PC-3 (cell line): Measurements from ENCODE around the gene LRRC8E. TPM values are rescaled to one million over a fixed set of nuclear protein-coding genes. Genes with fewer than 3 reads are reported as not detected.

ENCODE experiments used
- ATAC-seq: fragments of 200-7000 bp; cut with Tn5 transposase; 2 replicates; pipeline ENCODE4 v1.9.1; 2020; ENCODE audit warnings: mild to moderate bottlenecking, moderate library complexity
- BruUV-seq: library from RNA; stranded (reverse); fragments of 400-500 nt; replicated peaks from 2 replicates; lab custom pipeline; 2021; lab: Mats Ljungman, UMichigan
- CTCF ChIA-PET: fragments of 300-600 bp; sonication (Branson Sonifier 250); formaldehyde crosslinking; loops from one replicate; lab custom pipeline; 2022; ENCODE audit warnings: antibody characterized with exemption; lab: Charles Lee
- POLR2A ChIA-PET: fragments of 300-600 bp; sonication (Branson Sonifier 250); formaldehyde crosslinking; loops from one replicate; lab custom pipeline; 2022; ENCODE audit warnings: antibody characterized with exemption; ENCODE audit not compliant: unreplicated experiment; lab: Charles Lee
- DNase-seq: peaks from one replicate; pipeline ENCODE4 v3.0.0-alpha.2; 2015
- H2AFZ ChIP-seq: fragments of 300-600 bp; sonication (generic); 2 replicates; pipeline ENCODE4 v1.6.0; 2016; ENCODE audit warnings: antibody characterized with exemption, low read length
- H3F3A ChIP-seq: fragments of 300-600 bp; sonication (generic); one replicate; pipeline ENCODE4 v1.6.0; 2017; ENCODE audit warnings: antibody characterized with exemption, low read length, control low read depth, mild to moderate bottlenecking; ENCODE audit not compliant: unreplicated experiment
- H3K27ac ChIP-seq: fragments of 300-600 bp; sonication (generic); 2 replicates; pipeline ENCODE4 v1.5.1; 2016; ENCODE audit warnings: mild to moderate bottlenecking, low read length
- H3K27me3 ChIP-seq: fragments of 300-600 bp; sonication (generic); 2 replicates; pipeline ENCODE4 v1.6.1; 2016; ENCODE audit warnings: low read length, mixed read lengths
- H3K36me3 ChIP-seq: fragments of 300-600 bp; sonication (generic); 2 replicates; pipeline ENCODE4 v1.6.1; 2016; ENCODE audit warnings: low read depth, mixed run types, low read length, mixed read lengths
- H3K4me1 ChIP-seq: fragments of 300-600 bp; sonication (generic); 2 replicates; pipeline ENCODE4 v1.5.1; 2016; ENCODE audit warnings: low read length; ENCODE audit not compliant: insufficient read depth
- H3K4me2 ChIP-seq: fragments of 300-600 bp; sonication (generic); 2 replicates; pipeline ENCODE4 v1.6.0; 2016; ENCODE audit warnings: low read length
- H3K4me3 ChIP-seq: fragments of 300-600 bp; sonication (generic); 2 replicates; pipeline ENCODE4 v1.5.1; 2016; ENCODE audit warnings: mild to moderate bottlenecking, low read length, mixed read lengths
- H3K79me2 ChIP-seq: fragments of 300-600 bp; sonication (generic); 2 replicates; pipeline ENCODE4 v1.6.1; 2017; ENCODE audit warnings: low read length, mixed read lengths
- H3K9ac ChIP-seq: fragments of 300-600 bp; sonication (generic); 2 replicates; pipeline ENCODE4 v1.6.0; 2016; ENCODE audit warnings: mild to moderate bottlenecking, low read length
- H3K9me2 ChIP-seq: fragments of 300-600 bp; sonication (generic); replicated peaks from 2 replicates; pipeline ENCODE4 v1.6.1; 2016; ENCODE audit warnings: mixed run types, low read length, mixed read lengths
- H3K9me3 ChIP-seq: fragments of 300-600 bp; sonication (generic); 2 replicates; pipeline ENCODE4 v1.6.1; 2016; ENCODE audit warnings: low read length, mixed read lengths
- H4K20me1 ChIP-seq: fragments of 300-600 bp; sonication (generic); 2 replicates; pipeline ENCODE4 v1.6.1; 2016; ENCODE audit warnings: low read length, mixed read lengths
- EZH2 ChIP-seq: fragments of 300-600 bp; sonication (generic); IDR thresholded peaks from one replicate; pipeline ENCODE4 v1.6.1; 2017; ENCODE audit warnings: antibody characterized with exemption, mild to moderate bottlenecking, low read length; ENCODE audit not compliant: unreplicated experiment
- EZH2phosphoT487 ChIP-seq: fragments of 300-600 bp; sonication (generic); IDR thresholded peaks from 2 replicates; pipeline ENCODE4 v1.6.1; 2018; ENCODE audit warnings: mild to moderate bottlenecking, antibody characterized with exemption, low read length, borderline replicate concordance
- intact Hi-C: fragments of 100-400 bp; cut with micrococcal nuclease; formaldehyde crosslinking; loops from 2 replicates; pipeline ENCODE4 v1.9.0; 2023
- total RNA-seq: library from RNA; depleted of rRNA; stranded (reverse); fragments of >200 nt; gene quantifications from 2 replicates; pipeline ENCODE4 v1.2.3, GENCODE V29; 2014
- TF ChIP-seq, protein P1 (sequence below): fragments of 300-600 bp; sonication (generic); conservative IDR thresholded peaks from 2 replicates; pipeline ENCODE4 v1.5.1; 2017; ENCODE audit warnings: antibody characterized with exemption, low read depth, mild to moderate bottlenecking, low read length

The LRRC8E gene
- total RNA-seq, 1 experiment from 2014 or later: 30.8 TPM

DNA sequence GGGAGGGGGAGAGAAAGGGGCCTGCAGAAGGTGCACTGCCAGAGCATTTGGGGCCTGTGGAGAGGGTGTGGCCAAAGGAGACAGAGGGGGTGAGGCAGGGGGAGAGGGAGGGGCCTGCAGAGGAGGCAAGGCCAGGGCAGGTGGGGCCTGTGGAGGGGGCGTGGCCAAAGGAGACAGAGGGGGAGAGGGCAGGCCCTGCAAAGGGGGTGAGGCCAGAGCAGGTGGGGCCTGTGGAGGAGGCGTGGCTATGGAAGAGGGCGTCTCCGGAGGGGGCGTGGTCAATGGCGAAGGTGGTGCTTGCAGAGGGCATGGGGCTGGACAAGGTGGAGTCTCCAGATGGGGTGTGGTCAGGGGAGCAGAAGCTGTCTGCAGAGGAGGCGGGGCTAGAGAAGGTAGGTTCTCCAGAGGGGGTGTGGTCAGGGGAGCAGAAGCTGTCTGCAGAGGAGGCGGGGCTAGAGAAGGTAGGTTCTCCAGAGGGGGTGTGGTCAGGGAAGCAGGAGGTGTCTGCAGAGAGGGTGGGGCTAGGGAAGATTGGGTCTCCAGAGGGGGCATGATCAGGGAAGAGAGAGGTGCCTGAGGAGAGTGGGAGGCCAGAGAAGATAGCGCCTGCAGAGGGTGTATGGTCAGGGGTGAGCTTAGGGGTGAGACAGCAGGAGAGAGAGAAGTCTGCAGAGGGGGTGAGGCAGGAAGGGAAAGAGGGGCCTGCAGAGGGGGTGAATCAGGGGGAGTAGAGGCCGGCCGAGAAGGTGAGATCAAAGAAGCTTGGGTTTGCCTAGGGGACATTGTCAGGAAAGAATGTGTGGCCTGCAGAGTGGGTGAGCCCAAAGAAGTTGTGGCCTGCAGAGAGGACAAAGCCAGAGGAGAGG is 17.5 kb upstream of the LRRC8E start:
- H3K4me2 ChIP-seq: peak overlapping the region; percentile 70
- peak overlapping the region; percentile 31; the same call in 1 of the 2 replicates for H3K4me3 ChIP-seq
- peak; percentile 4 for ATAC-seq
- no peak for TF ChIP-seq EZH2phosphoT487
- TF ChIP-seq, protein P1, sequence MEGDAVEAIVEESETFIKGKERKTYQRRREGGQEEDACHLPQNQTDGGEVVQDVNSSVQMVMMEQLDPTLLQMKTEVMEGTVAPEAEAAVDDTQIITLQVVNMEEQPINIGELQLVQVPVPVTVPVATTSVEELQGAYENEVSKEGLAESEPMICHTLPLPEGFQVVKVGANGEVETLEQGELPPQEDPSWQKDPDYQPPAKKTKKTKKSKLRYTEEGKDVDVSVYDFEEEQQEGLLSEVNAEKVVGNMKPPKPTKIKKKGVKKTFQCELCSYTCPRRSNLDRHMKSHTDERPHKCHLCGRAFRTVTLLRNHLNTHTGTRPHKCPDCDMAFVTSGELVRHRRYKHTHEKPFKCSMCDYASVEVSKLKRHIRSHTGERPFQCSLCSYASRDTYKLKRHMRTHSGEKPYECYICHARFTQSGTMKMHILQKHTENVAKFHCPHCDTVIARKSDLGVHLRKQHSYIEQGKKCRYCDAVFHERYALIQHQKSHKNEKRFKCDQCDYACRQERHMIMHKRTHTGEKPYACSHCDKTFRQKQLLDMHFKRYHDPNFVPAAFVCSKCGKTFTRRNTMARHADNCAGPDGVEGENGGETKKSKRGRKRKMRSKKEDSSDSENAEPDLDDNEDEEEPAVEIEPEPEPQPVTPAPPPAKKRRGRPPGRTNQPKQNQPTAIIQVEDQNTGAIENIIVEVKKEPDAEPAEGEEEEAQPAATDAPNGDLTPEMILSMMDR: no peak
- TF ChIP-seq EZH2: no peak
- peaks cover 10% of the 10 kb centered on the region for H3F3A ChIP-seq
- peak overlapping the region; percentile 65; the same call in 1 of the 2 replicates for H2AFZ ChIP-seq
- peaks cover 24% of the 10 kb centered on the region for H3K4me1 ChIP-seq
- no peaks in the 10 kb centered on the region for H4K20me1 ChIP-seq
- intact Hi-C loops: no loop called here
- no peaks in the 10 kb centered on the region for H3K9me3 ChIP-seq
- H3K27ac ChIP-seq: peak overlapping the region; percentile 16
- DNase-seq: peak; percentile 97
- H3K9me2 ChIP-seq: no peaks in the 10 kb centered on the region
- CTCF ChIA-PET: no interaction called here
- no peak overlapping the region for H3K9ac ChIP-seq
- no peaks in the 10 kb centered on the region for H3K27me3 ChIP-seq
- no peaks in the 10 kb centered on the region for H3K79me2 ChIP-seq
- H3K36me3 ChIP-seq: no peaks in the 10 kb centered on the region
- TSS peak; percentile 22 for BruUV-seq
- POLR2A ChIA-PET: no interaction called here

DNA sequence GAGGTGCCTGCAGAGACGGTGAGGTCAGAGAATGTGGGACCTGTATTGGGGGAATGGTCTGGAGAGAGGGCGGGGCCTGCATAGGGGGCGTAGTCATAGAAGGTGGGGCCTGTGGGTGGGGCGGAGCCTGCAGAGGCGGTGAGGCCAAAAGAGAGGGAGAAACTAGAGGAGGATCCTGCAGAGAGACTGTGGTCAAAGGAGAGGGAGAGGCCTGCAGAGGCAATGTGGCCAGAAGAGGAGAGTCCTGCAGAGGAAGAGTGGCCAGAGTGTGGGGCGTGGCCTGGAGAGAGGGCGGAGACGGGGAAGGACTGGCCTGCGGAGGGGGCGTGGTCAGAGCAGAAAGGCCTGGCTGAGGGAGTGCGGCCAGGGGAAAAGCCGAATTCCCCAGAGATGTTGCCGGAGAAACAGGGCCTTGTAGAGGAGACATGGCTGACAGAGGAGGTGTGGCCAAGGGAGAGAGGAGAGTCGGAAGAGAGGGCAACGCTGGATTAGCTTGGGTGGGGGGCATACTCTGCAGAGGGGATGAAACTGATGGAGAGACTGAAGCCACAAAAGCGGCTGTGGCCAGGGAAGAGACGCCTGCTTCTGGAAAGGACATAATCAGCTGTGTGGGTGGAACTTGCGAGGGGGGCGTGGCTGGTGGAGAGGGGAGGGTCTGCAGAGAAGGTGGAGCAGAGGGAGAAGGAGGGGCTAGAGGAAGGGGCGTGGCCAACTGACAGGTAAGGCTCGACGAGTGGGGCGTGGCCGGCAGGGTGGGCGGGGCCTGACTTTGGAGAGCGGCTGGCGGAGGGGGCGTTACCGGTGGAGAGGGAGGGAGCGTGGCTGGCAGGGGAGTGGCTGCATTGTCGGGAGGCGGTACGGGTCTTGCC is 16.6 kb upstream of the LRRC8E start:
- no peaks in the 10 kb centered on the region for H3K79me2 ChIP-seq
- DNase-seq (peak; percentile 98), ATAC-seq (peak; percentile 17)
- peak overlapping the region; percentile 44; the same call in 1 of the 2 replicates for H3K4me3 ChIP-seq
- H3K4me2 ChIP-seq: peak overlapping the region; percentile 70
- TF ChIP-seq, protein P1: no peak
- TF ChIP-seq EZH2 (no peak), EZH2phosphoT487 (no peak)
- H3K4me1 ChIP-seq: peaks cover 24% of the 10 kb centered on the region
- peak overlapping the region; percentile 65 for H2AFZ ChIP-seq
- intact Hi-C loops: loop anchor here (1.0 kb wide), 1 partner anchor 32 kb away; the partner anchor contains the start of gene MAP2K7
- no peaks in the 10 kb centered on the region for H4K20me1 ChIP-seq
- H3K36me3 ChIP-seq: no peaks in the 10 kb centered on the region
- ChIA-PET CTCF (no interaction called here), POLR2A (interaction anchor here (0.6 kb wide), 1 partner anchor 30 kb away, joined by 16 read pairs; no protein-coding TSS in a partner anchor)
- peak overlapping the region; percentile 31 for H3K27ac ChIP-seq
- no peak overlapping the region for H3K9ac ChIP-seq
- peaks cover 10% of the 10 kb centered on the region for H3F3A ChIP-seq
- no peaks in the 10 kb centered on the region for H3K27me3 ChIP-seq
- no TSS peak for BruUV-seq
- no peaks in the 10 kb centered on the region for H3K9me2 ChIP-seq
- no peaks in the 10 kb centered on the region for H3K9me3 ChIP-seq
